K562 (cell line): ENCODE measurements around the gene RTL10. TPM values are rescaled to one million over a fixed set of nuclear protein-coding genes. Genes with fewer than 3 reads are reported as not detected.

Experiments
- ATF1 ChIP-seq, 2 experiments: fragments of 450-650 bp in 1 of 2; IDR thresholded peaks; 2 replicates each; pipeline ENCODE4 v1.6.1; 2016; ENCODE audit warnings: missing compliant biosample characterization in 1 of 2, missing genetic modification characterization in 1 of 2
- CBFA2T3 ChIP-seq: fragments of 450-650 bp; IDR thresholded peaks from 2 replicates; pipeline ENCODE4 v1.6.1; 2017
- CCAR2 ChIP-seq: fragments of 200-400 bp; formaldehyde crosslinking; IDR thresholded peaks from 2 replicates; pipeline ENCODE4 v1.6.1; 2017; ENCODE audit warnings: mild to moderate bottlenecking, low read depth, low read length
- EHMT2 ChIP-seq: fragments of 450-650 bp; IDR thresholded peaks from 2 replicates; pipeline ENCODE4 v1.6.1; 2018; ENCODE audit warnings: antibody characterized with exemption
- ELK1 ChIP-seq: sonication (generic); formaldehyde crosslinking; IDR thresholded peaks from 2 replicates; pipeline ENCODE4 v1.8.1; 2022; ENCODE audit warnings: missing genetic modification reagents
- FOXJ3 ChIP-seq: sonication (generic); formaldehyde crosslinking; IDR thresholded peaks from 2 replicates; pipeline ENCODE4 v1.4.0; 2020; ENCODE audit warnings: mild to moderate bottlenecking, missing genetic modification reagents
- GTF2F1 ChIP-seq: IDR thresholded peaks from 2 replicates; pipeline ENCODE4 v1.6.1; 2011; ENCODE audit warnings: low read depth, low read length, improper control_type of control experiment
- HOXB6 ChIP-seq: fragments of 250-450 bp; sonication (Bioruptor Pico); IDR thresholded peaks from 2 replicates; pipeline ENCODE4 v1.5.1; 2022; ENCODE audit warnings: mild to moderate bottlenecking, borderline replicate concordance
- ILK ChIP-seq: fragments of 450-650 bp; IDR thresholded peaks from 2 replicates; pipeline ENCODE4 v1.6.1; 2016; ENCODE audit warnings: missing genetic modification characterization, low read depth, mild to moderate bottlenecking, missing compliant biosample characterization, moderate library complexity, borderline replicate concordance
- KDM1A ChIP-seq, 2 experiments: fragments of 450-650 bp; IDR thresholded peaks; 2 replicates each; pipeline ENCODE4 v1.6.1; 2016; ENCODE audit warnings: mild to moderate bottlenecking in 2 of 2
- KLF1 ChIP-seq: fragments of 450-650 bp; IDR thresholded peaks from 2 replicates; pipeline ENCODE4 v1.6.1; 2016; ENCODE audit warnings: missing genetic modification characterization, missing compliant biosample characterization
- MECOM ChIP-seq: fragments of 250-450 bp; sonication (Bioruptor Pico); IDR thresholded peaks from 2 replicates; pipeline ENCODE4 v1.8.0; 2022; ENCODE audit warnings: inconsistent platforms
- NCOA4 ChIP-seq: fragments of 450-650 bp; IDR thresholded peaks from 2 replicates; pipeline ENCODE4 v1.6.1; 2018; ENCODE audit warnings: mild to moderate bottlenecking; ENCODE audit not compliant: partially characterized antibody
- NRF1 ChIP-seq, 2 experiments: fragments of 450-650 bp; IDR thresholded peaks in 1 of 2; conservative IDR thresholded peaks in 1 of 2; 2 replicates each; pipeline ENCODE4 v1.6.1; 2014; ENCODE audit warnings: mild to moderate bottlenecking in 2 of 2
- PATZ1 ChIP-seq: fragments of 250-450 bp; sonication (Bioruptor Pico); IDR thresholded peaks from 2 replicates; pipeline ENCODE4 v1.5.0; 2020; ENCODE audit warnings: mild to moderate bottlenecking, borderline replicate concordance
- RBBP5 ChIP-seq: fragments of 200-600 bp; sonication (generic); IDR thresholded peaks from 2 replicates; pipeline ENCODE4 v1.6.1; 2012; ENCODE audit warnings: borderline replicate concordance, mild to moderate bottlenecking, low read length, control low read depth, inconsistent platforms; ENCODE audit not compliant: insufficient read depth, poor library complexity, severe bottlenecking
- SIN3A ChIP-seq, 2 experiments: fragments of 150-350 bp in 1 of 2; IDR thresholded peaks; 2 replicates each; pipeline ENCODE4 v1.6.1; 2011 to 2016; ENCODE audit warnings: borderline replicate concordance in 2 of 2, low read depth in 2 of 2, low read length in 2 of 2, mild to moderate bottlenecking in 2 of 2, moderate library complexity in 2 of 2; ENCODE audit not compliant: control insufficient read depth in 1 of 2
- SPI1 ChIP-seq: IDR thresholded peaks from 2 replicates; pipeline ENCODE4 v1.6.1; 2011; ENCODE audit warnings: low read depth, low read length, control low read depth, borderline replicate concordance
- SRSF3 ChIP-seq: fragments of 200-400 bp; formaldehyde crosslinking; IDR thresholded peaks from 2 replicates; pipeline ENCODE4 v1.6.1; 2016; ENCODE audit warnings: mild to moderate bottlenecking, low read length, moderate library complexity; ENCODE audit not compliant: insufficient read depth
- TARDBP ChIP-seq: fragments of 450-650 bp; IDR thresholded peaks from 2 replicates; pipeline ENCODE4 v1.6.1; 2016
- TFAM ChIP-seq: fragments of 250-450 bp; sonication (Bioruptor Pico); conservative IDR thresholded peaks from 2 replicates; pipeline ENCODE4 v1.5.0; 2021; ENCODE audit warnings: mild to moderate bottlenecking, moderate library complexity
- UBTF ChIP-seq, 2 experiments: IDR thresholded peaks; 2 replicates each; pipeline ENCODE4 v1.6.1; 2012; ENCODE audit warnings: improper control_type of control experiment in 2 of 2, low read depth in 2 of 2, low read length in 2 of 2, borderline replicate concordance in 1 of 2
- ZNF124 ChIP-seq: sonication (generic); formaldehyde crosslinking; IDR thresholded peaks from 2 replicates; pipeline ENCODE4 v1.8.1; 2022; ENCODE audit warnings: missing genetic modification reagents
- ZNF764 ChIP-seq: fragments of 250-450 bp; sonication (Bioruptor Pico); IDR thresholded peaks from 2 replicates; pipeline ENCODE4 v1.4.0; 2020; ENCODE audit warnings: low read depth, mild to moderate bottlenecking, moderate library complexity
- polyA plus RNA-seq, 8 experiments: library from polyadenylated mRNA; depleted of rRNA in 4 of 8; stranded (reverse) in 5 of 8; unstranded in 3 of 8; fragments of >200 nt; fragmentation: Nextera tagmentation in 2 of 8; fragmentation: Illumina TruSeq in 1 of 8; extraction: Ambion mirVana in 2 of 8; extraction: Trizol in 1 of 8; gene quantifications; 2 replicates each; pipeline versions ENCODE4 v1.2.1 to v1.2.3, GENCODE V29; 2011 to 2014; ENCODE audit warnings: inconsistent platforms in 1 of 8, missing spikeins in 1 of 8
- total RNA-seq, 7 experiments: library from RNA; depleted of rRNA in 6 of 7; stranded (reverse); fragments of >200 nt in 6 of 7; fragmentation: Illumina TruSeq in 2 of 7; extraction: Trizol in 2 of 7; gene quantifications; 2 replicates each; pipeline versions ENCODE4 v1.2.1 to v1.2.3, GENCODE V29; 2011 to 2021; ENCODE audit warnings: low replicate concordance in 1 of 7

RTL10 gene
- total and polyA plus RNA-seq, 9 of the 15 experiments (the other 6 are each of a cell fraction or from before 2014, with no cell fraction given) = 19.8 to 75.5 (median 32.5) TPM

GRCh38 chr22:19854778-19855503, at the start of gene RTL10, which contains the start of gene GNB1L (continued):
- no peak for TF ChIP-seq CCAR2
- no peak for TF ChIP-seq PATZ1 (CRISPR knock-in tag)
- TF ChIP-seq ATF1 (CRISPR knock-in tag; IDR thresholded peaks at IDR 0.05) = no peak
- no peak for TF ChIP-seq ATF1 (tag; IDR thresholded peaks at IDR 0.05)
- no peak for TF ChIP-seq TARDBP
- peak; percentile 55; the same call in 1 of the 2 replicates for TF ChIP-seq KLF1 (tag)
- TF ChIP-seq TFAM (CRISPR knock-in tag) = no peak
- no peak for TF ChIP-seq ILK (tag)
- TF ChIP-seq SIN3A (IDR thresholded peaks at IDR 0.05; ENCODE audit: borderline replicate concordance in 2 of 2, control insufficient read depth in 1 of 2, low read depth in 2 of 2, low read length in 2 of 2) = 0 out of 4 replicates have a peak, but pooled peaks of 1 of the 2 experiments have one; percentile 80
- peak; percentile 90 for TF ChIP-seq RBBP5
- TF ChIP-seq CBFA2T3 = no peak
- no peak for TF ChIP-seq NCOA4
- TF ChIP-seq KDM1A (IDR thresholded peaks at IDR 0.05) = no peak
- no peak for TF ChIP-seq NRF1 (conservative IDR thresholded peaks at IDR 0.05 in 1 of 2, IDR thresholded peaks at IDR 0.05 in 1 of 2)
- TF ChIP-seq UBTF (IDR thresholded peaks at IDR 0.05; ENCODE audit: borderline replicate concordance in 1 of 2, low read depth in 2 of 2, low read length in 2 of 2) = peak; percentile 98 to 99; a peak in 3 of 4 replicates
- TF ChIP-seq SPI1 = no peak
- TF ChIP-seq HOXB6 (CRISPR knock-in tag) = peak; percentile 87; the same call in 1 of the 2 replicates
- no peak for TF ChIP-seq ZNF124 (CRISPR knock-in tag)
- peak; percentile 70; the same call in 1 of the 2 replicates for TF ChIP-seq ZNF764
- no peak for TF ChIP-seq ELK1 (CRISPR knock-in tag)
- TF ChIP-seq GTF2F1 = peak; percentile 94
- no peak for TF ChIP-seq EHMT2
- TF ChIP-seq MECOM = no peak
- no peak for TF ChIP-seq SRSF3
- no peak for TF ChIP-seq FOXJ3 (CRISPR knock-in tag)
